Activated T-helper 2 cell treated with anti-CD3 and anti-CD28 coated beads, Interferon-gamma antibody, Interleukin-2, Interleukin-4, amounts not matched to agents 10 μg/mL and 5 μg/mL and 100 μg/mL, durations not matched to agents 14 hours and 24 hours and 36 hours (primary cell): Measurements from ENCODE around the gene PAIP2. TPM values are rescaled to one million over a fixed set of nuclear protein-coding genes. Genes with fewer than 3 reads are reported as not detected.
"Not testable (repeated sequence)": the region's sequence is repeated elsewhere in the genome, so short reads cannot be mapped to it uniquely, and the experiment has no call there.

ENCODE experiments used
- DNase-seq: peaks from one replicate; pipeline ENCODE4 v3.0.0; 2021; ENCODE audit warnings: low spot score
- H3K27ac Mint-ChIP-seq: one replicate; pipeline ENCODE4 v1.8.0; 2021; ENCODE audit warnings: mixed read lengths
- H3K27me3 Mint-ChIP-seq: one replicate; pipeline ENCODE4 v1.8.0; 2021; ENCODE audit warnings: low read depth, mixed read lengths
- H3K36me3 Mint-ChIP-seq: one replicate; pipeline ENCODE4 v1.8.0; 2021; ENCODE audit warnings: low read depth, mixed read lengths
- H3K4me1 Mint-ChIP-seq: one replicate; pipeline ENCODE4 v1.8.0; 2021; ENCODE audit warnings: low read depth, mixed read lengths
- H3K4me3 Mint-ChIP-seq: one replicate; pipeline ENCODE4 v1.8.0; 2021; ENCODE audit warnings: low read depth, mild to moderate bottlenecking, moderate library complexity, mixed read lengths
- H3K9me3 Mint-ChIP-seq: one replicate; pipeline ENCODE4 v1.8.0; 2021; ENCODE audit warnings: mixed read lengths
- intact Hi-C: fragments of 100-400 bp; cut with micrococcal nuclease; formaldehyde crosslinking; loops from one replicate; pipeline ENCODE4 v1.15.1; 2023
- total RNA-seq: library from RNA; stranded (reverse); gene quantifications from 2 replicates; pipeline ENCODE4 v1.2.3, GENCODE V29; 2022

Gene PAIP2
- total RNA-seq, 1 donor from 2014 or later, result 98.2 TPM

- H3K27me3 Mint-ChIP-seq, result no peaks in the 10 kb centered on the region
- peak overlapping the region; percentile 84 for H3K27ac Mint-ChIP-seq
- no peaks in the 10 kb centered on the region for H3K9me3 Mint-ChIP-seq
- peaks cover 8% of the 10 kb centered on the region for H3K36me3 Mint-ChIP-seq
- peaks cover 38% of the 10 kb centered on the region for H3K4me1 Mint-ChIP-seq
- DNase-seq, result no peak
- intact Hi-C loops, result no loop called here
- no peak overlapping the region for H3K4me3 Mint-ChIP-seq
These were observed 43.0 kb downstream of the PAIP2 start for GRCh38 chr5:139384591-139385051.

- H3K9me3 Mint-ChIP-seq, result no peaks in the 10 kb centered on the region
- no peaks in the 10 kb centered on the region for H3K27me3 Mint-ChIP-seq
- H3K36me3 Mint-ChIP-seq, result peaks cover 10% of the 10 kb centered on the region
- peaks cover 44% of the 10 kb centered on the region for H3K4me1 Mint-ChIP-seq
- intact Hi-C loops, result no loop called here
- peak overlapping the region; percentile 56 for H3K4me3 Mint-ChIP-seq
- H3K27ac Mint-ChIP-seq, result peak overlapping the region; percentile 84
- no peak for DNase-seq
These were observed 43.7 kb downstream of the PAIP2 start for GRCh38 chr5:139385061-139386049.

GRCh38 chr5:139386050-139386438 lies 44.4 kb downstream of the PAIP2 start:
- H3K27ac Mint-ChIP-seq, result peak overlapping the region; percentile 84
- peaks cover 51% of the 10 kb centered on the region for H3K4me1 Mint-ChIP-seq
- no peak overlapping the region for H3K4me3 Mint-ChIP-seq
- H3K27me3 Mint-ChIP-seq, result no peaks in the 10 kb centered on the region
- H3K36me3 Mint-ChIP-seq, result peaks cover 14% of the 10 kb centered on the region
- intact Hi-C loops, result no loop called here
- no peaks in the 10 kb centered on the region for H3K9me3 Mint-ChIP-seq
- no peak for DNase-seq

GRCh38 chr5:139386956-139387355 lies 45.3 kb downstream of the PAIP2 start:
- Mint-ChIP-seq H3K27ac (peak overlapping the region; percentile 39), H3K4me1 (peaks cover 58% of the 10 kb centered on the region), H3K36me3 (peaks cover 20% of the 10 kb centered on the region)
- DNase-seq, H3K4me3 Mint-ChIP-seq, H3K9me3 Mint-ChIP-seq, intact Hi-C loops, H3K27me3 Mint-ChIP-seq: not testable (repeated sequence)

GRCh38 chr5:139387611-139388197 lies 46.0 kb downstream of the PAIP2 start:
- Mint-ChIP-seq H3K4me3 (peak overlapping the region; percentile 68), H3K36me3 (peaks cover 21% of the 10 kb centered on the region), H3K27me3 (no peaks in the 10 kb centered on the region), H3K27ac (peak overlapping the region; percentile 60), H3K9me3 (no peaks in the 10 kb centered on the region), H3K4me1 (peaks cover 59% of the 10 kb centered on the region)
- DNase-seq, result no peak
- intact Hi-C loops, result no loop called here

GRCh38 chr5:139388198-139388821 lies 46.7 kb downstream of the PAIP2 start:
- H3K36me3 Mint-ChIP-seq, result peaks cover 26% of the 10 kb centered on the region
- no peaks in the 10 kb centered on the region for H3K9me3 Mint-ChIP-seq
- intact Hi-C loops, result no loop called here
- H3K27ac Mint-ChIP-seq, result peak overlapping the region; percentile 60
- H3K4me1 Mint-ChIP-seq, result peaks cover 61% of the 10 kb centered on the region
- no peaks in the 10 kb centered on the region for H3K27me3 Mint-ChIP-seq
- no peak for DNase-seq
- H3K4me3 Mint-ChIP-seq, result peak overlapping the region; percentile 68

- intact Hi-C loops, result loop anchor here (1.0 to 5.0 kb wide), 6 partner anchors 25 to 813 kb away; partner anchors contain the start of genes HSPA9 and MATR3
- DNase-seq, result peak; percentile 79
- peak within 1 kb of the TSS; percentile 100 for H3K4me3 Mint-ChIP-seq
- peaks cover 55% of the 10 kb centered on the region for H3K4me1 Mint-ChIP-seq
- H3K36me3 Mint-ChIP-seq, result peaks cover 32% of the 10 kb centered on the region
- H3K27me3 Mint-ChIP-seq, result no peaks in the 10 kb centered on the region
- no peaks in the 10 kb centered on the region for H3K9me3 Mint-ChIP-seq
- H3K27ac Mint-ChIP-seq, result peak within 1 kb of the TSS; percentile 100
These were observed 48.3 kb downstream of the PAIP2 start, which contains the start of gene MZB1 for GRCh38 chr5:139389701-139390638. MZB1 (minus strand) TSS chr5:139389913; CDS start chr5:139389856, 57 bp downstream.

- H3K9me3 Mint-ChIP-seq, result no peaks in the 10 kb centered on the region
- intact Hi-C loops, result loop anchor here (1.0 to 5.0 kb wide), 6 partner anchors 24 to 814 kb away; partner anchors contain the start of genes HSPA9 and MATR3
- no peak for DNase-seq
- H3K4me1 Mint-ChIP-seq, result peaks cover 49% of the 10 kb centered on the region
- peak overlapping the region; percentile 100 for H3K4me3 Mint-ChIP-seq
- peaks cover 38% of the 10 kb centered on the region for H3K36me3 Mint-ChIP-seq
- no peaks in the 10 kb centered on the region for H3K27me3 Mint-ChIP-seq
- peak overlapping the region; percentile 100 for H3K27ac Mint-ChIP-seq
These were observed 49.2 kb downstream of the PAIP2 start for GRCh38 chr5:139390639-139391569.

- H3K27me3 Mint-ChIP-seq, result no peaks in the 10 kb centered on the region
- DNase-seq, result no peak
- H3K9me3 Mint-ChIP-seq, result no peaks in the 10 kb centered on the region
- intact Hi-C loops, result loop anchor here (2.0 to 5.0 kb wide), 5 partner anchors 47 to 814 kb away; partner anchors contain the start of genes DNAJC18, HSPA9 and MATR3
- peaks cover 46% of the 10 kb centered on the region for H3K36me3 Mint-ChIP-seq
- peak overlapping the region; percentile 100 for H3K4me3 Mint-ChIP-seq
- H3K4me1 Mint-ChIP-seq, result peaks cover 48% of the 10 kb centered on the region
- peak overlapping the region; percentile 100 for H3K27ac Mint-ChIP-seq
These were observed 50.1 kb downstream of the PAIP2 start for GRCh38 chr5:139391570-139392323.

GRCh38 chr5:139392324-139392677 lies 50.6 kb downstream of the PAIP2 start:
- H3K27ac Mint-ChIP-seq, result peak overlapping the region; percentile 100
- peaks cover 52% of the 10 kb centered on the region for H3K36me3 Mint-ChIP-seq

More at GRCh38 chr5:139392324-139392677, 50.6 kb downstream of the PAIP2 start:
- DNase-seq, result no peak
- intact Hi-C loops, result loop anchor here (2.0 to 5.0 kb wide), 3 partner anchors 46 to 815 kb away; partner anchors contain the start of genes DNAJC18 and HSPA9
- Mint-ChIP-seq H3K4me1 (peaks cover 51% of the 10 kb centered on the region), H3K27me3 (no peaks in the 10 kb centered on the region), H3K4me3 (peak overlapping the region; percentile 100), H3K9me3 (no peaks in the 10 kb centered on the region)
